GM18858 (cell line): ENCODE measurements around the gene TEX13D.
"Not testable (repeated sequence)": the region's sequence is repeated elsewhere in the genome, so short reads cannot be mapped to it uniquely, and the experiment has no call there.

Source experiments
- ATAC-seq: cut with Tn5 transposase; IDR thresholded peaks from one replicate; pipeline ENCODE4 v1.9.1; 2021; ENCODE audit not compliant: unreplicated experiment

TEX13D gene

GRCh38 chrX:124332481-124333424, at the start of gene TEX13D:
Gene TEX13D (plus strand): TSS chrX:124332660. CDS start chrX:124332918, 258 bp downstream.
- ATAC-seq = no peak

GRCh38 chrX:124289443-124289842, 43.0 kb upstream of the TEX13D start:
- ATAC-seq = no peak

- no peak for ATAC-seq
Measured at GRCh38 chrX:124293810-124294209, 38.6 kb upstream of the TEX13D start.

GRCh38 chrX:124299323-124299722, 33.1 kb upstream of the TEX13D start:
- ATAC-seq = not testable (repeated sequence)

GRCh38 chrX:124300405-124300804, 32.1 kb upstream of the TEX13D start:
- peak; percentile 62 for ATAC-seq

- no peak for ATAC-seq
Measured at GRCh38 chrX:124307253-124307907, 25.1 kb upstream of the TEX13D start.

- ATAC-seq = no peak
Measured at GRCh38 chrX:124325732-124326131, 6.7 kb upstream of the TEX13D start.

GRCh38 chrX:124328765-124329164, 3.7 kb upstream of the TEX13D start:
- no peak for ATAC-seq

GRCh38 chrX:124333862-124334261, 1.4 kb downstream of the TEX13D start:
- ATAC-seq = no peak

GRCh38 chrX:124334555-124334954, 2.1 kb downstream of the TEX13D start:
- ATAC-seq = not testable (repeated sequence)

GRCh38 chrX:124335598-124335997, 3.1 kb downstream of the TEX13D start:
- no peak for ATAC-seq

- no peak for ATAC-seq
Measured at GRCh38 chrX:124337916-124338315, 5.5 kb downstream of the TEX13D start.

GRCh38 chrX:124338733-124339514, 6.5 kb downstream of the TEX13D start:
- no peak for ATAC-seq

- no peak for ATAC-seq
Measured at GRCh38 chrX:124341396-124342132, 9.1 kb downstream of the TEX13D start.

- no peak for ATAC-seq
Measured at GRCh38 chrX:124342174-124342867, 9.9 kb downstream of the TEX13D start.

GRCh38 chrX:124343016-124343415, 10.6 kb downstream of the TEX13D start:
- ATAC-seq = no peak

GRCh38 chrX:124344246-124344645, 11.8 kb downstream of the TEX13D start:
- ATAC-seq = no peak

GRCh38 chrX:124346117-124346876, 13.8 kb downstream of the TEX13D start, which contains the start of gene SH2D1A:
Gene SH2D1A (plus strand): TSS chrX:124346563. CDS start chrX:124346643, 80 bp downstream.
- no peak for ATAC-seq

GRCh38 chrX:124346877-124347241, 14.4 kb downstream of the TEX13D start:
- ATAC-seq = no peak
